HepG2 (cell line): ENCODE measurements around the gene C1orf226.

Source experiments
- TFE3 ChIP-seq: IDR thresholded peaks from 2 replicates; pipeline ENCODE4 v1.6.1; 2016
- ZNF562 ChIP-seq: sonication (generic); formaldehyde crosslinking; IDR thresholded peaks from 2 replicates; pipeline ENCODE4 v1.8.0; 2022; ENCODE audit warnings: missing genetic modification reagents, borderline replicate concordance

- TF ChIP-seq TFE3 (CRISPR knock-in tag) (no peak), ZNF562 (CRISPR knock-in tag) (no peak)
Measured at GRCh38 chr1:162391790-162392563, 10.4 kb downstream of the C1orf226 start.
